Middle frontal gyrus (tissue), 1 donor: ENCODE measurements around the gene HOXA2.

Experiments used
- DNase-seq: peaks from one replicate; pipeline ENCODE4 v3.0.0-alpha.2; 2015; ENCODE audit warnings: low spot score; ENCODE audit errors: extremely low spot score

HOXA2 gene

GRCh38 chr7:27141923-27142579 lies 39.6 kb upstream of the HOXA2 start:
- no peak for DNase-seq

GRCh38 chr7:27141137-27141922 lies 38.8 kb upstream of the HOXA2 start:
- DNase-seq = no peak

DNA sequence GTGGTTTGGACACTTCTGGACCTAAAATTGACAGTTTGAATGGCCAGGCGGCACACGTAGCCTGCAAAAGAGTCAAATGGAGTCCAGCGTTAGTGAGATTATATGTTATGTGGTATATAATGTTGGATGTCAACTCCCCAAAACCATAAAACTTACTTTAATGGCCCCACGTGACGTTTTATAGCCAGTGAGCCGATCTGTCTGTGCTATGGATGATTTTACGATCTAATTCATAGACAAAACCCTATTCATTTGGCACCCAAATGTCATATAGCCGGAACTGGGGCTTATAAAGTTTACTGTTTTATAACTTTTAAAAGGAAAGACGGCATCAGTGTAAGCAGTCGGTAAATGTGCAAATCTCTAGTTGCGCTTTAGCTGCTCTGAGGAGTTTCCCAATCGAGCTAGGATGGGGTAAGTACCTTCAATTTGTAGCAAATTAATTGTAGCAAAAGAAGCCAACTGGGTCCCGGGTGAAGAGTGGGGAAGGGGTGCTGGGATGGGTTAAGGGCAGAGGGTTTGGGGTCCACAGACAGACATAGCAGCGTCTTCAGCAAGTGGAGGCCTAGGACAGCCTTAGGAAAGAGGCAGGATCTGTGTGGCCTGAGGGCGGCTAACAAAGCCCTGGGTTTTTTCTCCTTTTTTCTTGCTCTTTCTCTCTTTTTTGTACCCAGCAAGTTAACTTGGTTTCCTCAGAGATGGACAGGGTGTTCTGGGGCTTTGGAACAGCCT lies 37.8 kb upstream of the HOXA2 start:
- no peak for DNase-seq

GRCh38 chr7:27139334-27140125 lies 37.0 kb upstream of the HOXA2 start:
- DNase-seq = no peak

DNA sequence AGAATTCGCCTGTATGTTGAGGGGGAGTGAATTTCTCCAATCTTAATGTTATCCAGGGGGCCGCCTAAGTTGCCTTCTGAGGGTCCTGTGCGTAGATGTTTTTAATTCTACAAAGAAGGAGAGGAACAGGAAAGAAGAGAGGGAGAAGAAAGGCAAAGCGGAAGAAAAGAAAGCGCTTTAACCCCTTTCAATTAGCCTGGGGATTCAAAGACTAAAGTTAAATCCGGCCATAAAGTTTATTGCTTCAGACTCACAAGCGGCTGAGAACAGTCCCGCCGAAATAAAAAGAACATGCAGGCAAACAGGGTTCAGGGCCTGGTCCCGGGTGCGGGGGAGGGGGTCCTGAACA lies 36.5 kb upstream of the HOXA2 start:
- no peak for DNase-seq

- DNase-seq = no peak
These were observed 36.0 kb upstream of the HOXA2 start for GRCh38 chr7:27138472-27138871.

DNA sequence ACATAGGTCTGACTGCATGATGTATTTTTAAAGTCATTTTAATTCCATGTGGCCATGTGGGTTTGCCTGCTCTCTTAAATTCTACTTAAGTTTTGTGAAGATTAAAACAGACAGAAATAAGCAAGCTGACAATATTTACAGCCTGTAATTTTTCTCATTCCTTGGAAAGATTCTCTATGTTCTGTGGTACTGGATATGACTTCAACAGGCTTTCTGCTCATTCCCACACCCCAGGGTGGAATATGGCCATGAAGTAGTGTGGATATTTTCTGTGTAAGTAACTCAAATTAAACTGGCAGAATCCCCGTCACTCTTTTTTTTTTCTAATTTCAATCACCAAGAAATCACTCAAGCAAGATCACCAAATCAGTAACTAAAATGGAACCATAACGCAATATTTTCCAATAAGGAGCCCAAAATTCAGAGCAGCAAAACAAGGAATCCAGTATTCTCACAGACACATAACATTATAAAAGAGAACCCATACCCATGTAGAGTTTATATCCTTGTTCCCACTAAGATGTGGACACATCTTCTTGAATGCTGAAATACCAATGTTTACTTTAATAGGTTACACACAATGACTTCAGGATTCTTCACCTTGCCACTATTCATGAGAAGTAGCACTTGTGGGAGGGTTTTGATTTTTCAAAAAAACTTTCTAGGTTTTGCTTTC lies 35.3 kb upstream of the HOXA2 start:
- DNase-seq = no peak

DNA sequence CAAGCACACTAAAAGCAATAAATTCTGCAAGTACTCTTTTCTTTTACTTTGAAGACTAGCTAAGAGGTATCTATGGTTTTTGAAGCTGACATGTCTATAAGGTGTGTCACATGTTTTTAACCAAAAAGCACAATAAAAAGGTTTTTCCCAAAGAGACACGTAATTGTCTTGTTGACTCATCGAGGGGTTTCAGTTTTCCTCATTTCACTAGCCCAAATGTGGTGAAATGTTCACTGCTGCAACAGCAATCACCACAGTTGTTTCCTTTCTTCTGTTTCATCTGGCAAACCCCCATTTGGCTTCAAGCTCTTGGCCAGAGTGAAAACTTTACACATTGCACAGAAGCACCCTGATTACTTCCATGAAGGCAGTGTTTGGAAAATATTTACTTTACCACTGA lies 31.9 kb upstream of the HOXA2 start:
- no peak for DNase-seq

- no peak for DNase-seq
These were observed 31.1 kb upstream of the HOXA2 start for GRCh38 chr7:27133409-27134231.

- DNase-seq = no peak
These were observed 30.5 kb upstream of the HOXA2 start for GRCh38 chr7:27132978-27133377.

GRCh38 chr7:27132214-27132613 lies 29.7 kb upstream of the HOXA2 start:
- DNase-seq = no peak

DNA sequence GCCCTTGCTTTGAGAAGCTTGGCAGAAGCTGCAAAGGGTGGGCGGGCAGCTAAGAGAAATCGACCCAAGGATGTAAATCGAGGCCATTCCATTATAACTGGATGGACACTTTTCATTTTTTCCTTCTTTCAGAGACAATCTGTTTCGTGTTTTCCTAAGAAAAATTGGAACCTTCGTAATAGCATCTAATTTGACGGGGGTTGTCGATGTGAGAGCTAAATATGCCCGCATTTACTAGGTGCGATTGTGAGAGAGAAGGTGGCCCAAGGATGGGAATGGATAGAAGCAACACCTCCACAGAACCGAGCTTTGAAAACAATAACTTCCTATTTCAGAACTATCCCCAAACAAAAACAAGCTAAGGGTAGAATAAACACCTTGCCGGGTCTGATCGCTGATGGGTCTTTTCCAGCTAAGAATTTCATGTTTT lies 28.9 kb upstream of the HOXA2 start:
- DNase-seq = no peak

- no peak for DNase-seq
These were observed 28.3 kb upstream of the HOXA2 start, which contains the start of gene HOXA4 for GRCh38 chr7:27130540-27131389. Gene HOXA4, minus strand, starts transcription at chr7:27130757. Its CDS starts 24 bp downstream, at chr7:27130733.

- no peak for DNase-seq
These were observed 27.5 kb upstream of the HOXA2 start for GRCh38 chr7:27129729-27130539.

DNA sequence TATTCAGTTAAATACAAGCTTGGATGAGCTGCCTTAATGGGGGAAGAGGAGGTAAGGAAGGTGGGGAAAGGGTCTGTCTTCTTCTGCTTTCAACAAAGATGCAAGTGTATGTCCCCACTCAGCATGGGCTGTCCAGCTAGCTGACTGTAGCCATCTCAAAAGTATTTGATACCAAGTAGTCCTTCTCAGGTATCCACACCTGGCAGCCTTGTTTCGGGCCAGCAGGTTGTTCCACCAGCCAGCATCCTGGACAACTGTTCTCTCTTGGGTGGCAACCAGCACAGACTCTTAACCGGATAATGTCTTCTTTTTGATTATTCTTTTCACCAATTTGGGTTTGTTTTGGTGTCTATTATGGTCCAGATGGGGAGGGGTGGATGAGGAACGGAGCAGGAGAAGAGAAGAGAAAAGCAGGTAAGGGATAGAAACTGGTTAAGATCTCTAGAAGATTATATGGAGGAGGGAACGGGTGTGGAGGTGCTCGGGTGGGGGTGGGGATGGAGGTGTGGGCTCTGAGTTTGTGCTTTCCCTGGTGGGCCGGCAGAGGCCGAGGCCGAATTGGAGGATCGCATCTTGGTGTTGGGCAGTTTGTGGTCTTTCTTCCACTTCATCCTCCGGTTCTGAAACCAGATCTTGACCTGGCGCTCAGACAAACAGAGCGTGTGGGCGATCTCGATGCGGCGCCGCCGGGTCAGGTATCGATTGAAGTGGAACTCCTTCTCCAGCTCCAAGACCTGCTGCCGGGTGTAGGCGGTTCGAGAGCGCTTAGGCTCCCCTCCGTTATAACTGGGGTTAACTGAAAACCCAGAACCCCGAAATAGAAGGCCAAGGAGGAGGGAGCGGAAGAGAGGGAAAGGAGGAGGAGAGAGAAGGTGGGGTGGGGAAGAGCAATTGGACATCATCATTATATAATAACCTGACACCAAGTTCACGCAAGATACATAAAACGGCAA lies 26.6 kb upstream of the HOXA2 start:
- DNase-seq = no peak

DNA sequence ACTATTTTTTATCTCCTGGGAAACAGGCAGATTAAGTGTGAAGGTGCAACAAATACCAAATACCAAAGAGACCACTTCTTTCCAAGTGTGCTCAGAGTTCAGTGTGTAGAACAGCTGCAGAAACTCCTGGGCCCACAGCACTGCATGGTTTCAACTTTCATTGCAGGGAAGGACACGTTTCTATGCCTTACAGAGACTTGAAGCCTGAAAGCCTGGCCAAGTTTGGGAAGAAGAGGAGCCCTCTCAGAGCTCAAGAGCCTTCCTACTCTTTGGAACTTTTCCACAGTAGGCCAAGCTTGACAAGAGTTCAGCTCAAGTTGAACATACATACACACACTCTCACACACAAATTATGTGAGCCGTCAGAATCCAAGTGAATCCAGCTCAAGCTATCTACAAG lies 25.6 kb upstream of the HOXA2 start:
- no peak for DNase-seq
